AG04449 (cell line): ENCODE data around the gene HDAC4.

Source experiments
- CTCF ChIA-PET: fragments of 350-600 bp; formaldehyde crosslinking; extraction: SDS; loops from one replicate; lab custom pipeline; 2021; ENCODE audit warnings: antibody characterized with exemption; lab: Yijun Ruan, JAX
- POLR2A ChIA-PET: fragments of 400-600, 350-600 bp; formaldehyde crosslinking; extraction: SDS; loops from one replicate; lab custom pipeline; 2020; ENCODE audit warnings: antibody characterized with exemption, inconsistent platforms; lab: Yijun Ruan, JAX
- DNase-seq: peaks from one replicate; pipeline ENCODE4 v3.0.0-alpha.2; 2010; ENCODE audit warnings: low read depth, low spot score
- H3K4me3 ChIP-seq: 2 replicates; pipeline ENCODE4 v1.5.1; 2011; ENCODE audit warnings: low read depth, mild to moderate bottlenecking, control low read depth, low read length
- TF ChIP-seq, protein P1 (sequence below): IDR thresholded peaks from one replicate; pipeline ENCODE4 v1.5.1; 2011; ENCODE audit warnings: mild to moderate bottlenecking, moderate library complexity, low read length, control low read depth, inconsistent platforms; ENCODE audit not compliant: insufficient read depth; ENCODE audit errors: missing control alignments

The HDAC4 gene

DNA sequence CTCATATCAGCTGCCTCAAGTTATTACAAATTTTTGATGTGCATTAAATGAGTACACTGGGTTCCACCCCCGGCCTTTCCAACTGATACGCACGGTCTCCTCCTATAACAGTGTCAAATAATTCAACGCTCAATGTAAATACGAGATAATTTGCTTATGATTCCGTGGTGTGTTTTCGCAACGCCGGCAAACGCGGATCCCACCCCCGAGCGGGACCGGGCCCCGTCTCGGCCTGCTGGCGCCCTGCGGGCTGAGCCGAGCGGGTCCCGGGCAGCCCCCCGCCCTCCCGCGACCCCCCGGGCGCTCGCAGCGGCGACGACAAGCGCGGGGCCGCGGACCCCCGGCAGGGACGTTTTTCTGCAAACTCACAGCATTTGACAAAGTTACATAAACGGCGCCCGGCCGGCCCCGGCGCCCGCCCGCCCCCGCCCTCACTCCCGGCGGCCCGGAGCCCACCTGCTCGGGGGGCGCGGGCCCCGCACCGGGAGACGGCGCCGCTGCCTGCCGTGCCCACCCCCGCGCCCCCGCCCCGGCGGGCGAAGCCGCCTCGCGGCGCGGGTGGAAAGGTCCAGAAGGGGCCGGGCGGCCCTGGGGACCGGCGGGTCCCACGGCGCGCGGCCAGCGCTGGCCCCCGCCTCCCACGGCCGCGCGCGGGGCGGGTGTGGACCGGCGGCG lies 762 bp downstream of the HDAC4 start:
- DNase-seq = no peak
- ChIA-PET CTCF (interaction anchor here (1.4 to 2.4 kb wide), 2 partner anchors 10 to 256 kb away, joined by 6 to 15 read pairs; no protein-coding TSS in a partner anchor), POLR2A (interaction anchor here (0.6 kb wide), 1 partner anchor 150 kb away, joined by 3 read pairs; no protein-coding TSS in a partner anchor)
- TF ChIP-seq, protein P1, sequence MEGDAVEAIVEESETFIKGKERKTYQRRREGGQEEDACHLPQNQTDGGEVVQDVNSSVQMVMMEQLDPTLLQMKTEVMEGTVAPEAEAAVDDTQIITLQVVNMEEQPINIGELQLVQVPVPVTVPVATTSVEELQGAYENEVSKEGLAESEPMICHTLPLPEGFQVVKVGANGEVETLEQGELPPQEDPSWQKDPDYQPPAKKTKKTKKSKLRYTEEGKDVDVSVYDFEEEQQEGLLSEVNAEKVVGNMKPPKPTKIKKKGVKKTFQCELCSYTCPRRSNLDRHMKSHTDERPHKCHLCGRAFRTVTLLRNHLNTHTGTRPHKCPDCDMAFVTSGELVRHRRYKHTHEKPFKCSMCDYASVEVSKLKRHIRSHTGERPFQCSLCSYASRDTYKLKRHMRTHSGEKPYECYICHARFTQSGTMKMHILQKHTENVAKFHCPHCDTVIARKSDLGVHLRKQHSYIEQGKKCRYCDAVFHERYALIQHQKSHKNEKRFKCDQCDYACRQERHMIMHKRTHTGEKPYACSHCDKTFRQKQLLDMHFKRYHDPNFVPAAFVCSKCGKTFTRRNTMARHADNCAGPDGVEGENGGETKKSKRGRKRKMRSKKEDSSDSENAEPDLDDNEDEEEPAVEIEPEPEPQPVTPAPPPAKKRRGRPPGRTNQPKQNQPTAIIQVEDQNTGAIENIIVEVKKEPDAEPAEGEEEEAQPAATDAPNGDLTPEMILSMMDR = no peak
- H3K4me3 ChIP-seq = peak overlapping the region; percentile 54

DNA sequence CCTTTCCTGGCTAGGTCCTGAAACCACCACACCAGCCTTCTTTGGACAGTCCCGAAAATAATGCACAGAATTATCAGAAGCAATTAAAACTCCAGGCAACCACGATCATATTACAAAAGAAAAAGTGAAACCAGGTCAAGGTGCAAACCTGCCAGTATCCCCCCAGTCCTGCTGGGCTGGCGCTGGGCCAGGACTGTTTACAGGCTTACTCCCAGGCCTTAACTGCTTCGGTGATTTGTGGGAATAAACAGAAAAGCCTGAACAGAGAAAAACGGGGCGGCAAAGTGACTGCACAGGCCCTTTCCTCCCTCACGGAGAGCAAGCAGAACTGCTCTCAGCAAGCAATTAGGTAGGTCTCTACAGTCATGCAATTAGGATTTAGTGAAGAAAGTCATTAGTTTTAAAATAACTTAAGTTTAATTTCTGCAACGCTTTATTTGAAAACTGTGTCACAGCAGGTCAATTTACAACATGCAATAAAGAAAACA lies 1.3 kb downstream of the HDAC4 start:
- TF ChIP-seq, protein P1 = no peak
- H3K4me3 ChIP-seq = peak overlapping the region; percentile 54
- ChIA-PET CTCF (interaction anchor here (1.4 to 2.4 kb wide), 3 partner anchors 9 to 593 kb away, joined by 5 to 15 read pairs (median 6); no protein-coding TSS in a partner anchor), POLR2A (interaction anchor here (0.6 kb wide), 1 partner anchor 150 kb away, joined by 3 read pairs; no protein-coding TSS in a partner anchor)
- DNase-seq = no peak

GRCh38 chr2:239398521-239398921 lies 2.3 kb downstream of the HDAC4 start:
- CTCF ChIA-PET = interaction anchor here (0.8 to 2.4 kb wide), 4 partner anchors 8 to 594 kb away, joined by 3 to 15 read pairs (median 6); no protein-coding TSS in a partner anchor
- POLR2A ChIA-PET = no interaction called here
- no peak for DNase-seq
- peak overlapping the region; percentile 31 for H3K4me3 ChIP-seq
- TF ChIP-seq, protein P1 = no peak

GRCh38 chr2:239397931-239398471 lies 2.8 kb downstream of the HDAC4 start:
- ChIA-PET POLR2A (no interaction called here), CTCF (interaction anchor here (0.8 to 2.4 kb wide), 3 partner anchors 254 to 594 kb away, joined by 3 to 15 read pairs (median 5); no protein-coding TSS in a partner anchor)
- DNase-seq = peak; percentile 10
- TF ChIP-seq, protein P1 = no peak
- H3K4me3 ChIP-seq = no peak overlapping the region

GRCh38 chr2:239396881-239397681 lies 3.7 kb downstream of the HDAC4 start:
- H3K4me3 ChIP-seq = no peak overlapping the region
- ChIA-PET POLR2A (no interaction called here), CTCF (interaction anchor here (2.4 kb wide), 1 partner anchor 253 kb away, joined by 15 read pairs; no protein-coding TSS in a partner anchor)
- TF ChIP-seq, protein P1 = no peak
- DNase-seq = no peak
